ENCODE data around the gene RIPK4.
"Not testable (repeated sequence)": the region's sequence is repeated elsewhere in the genome, so short reads cannot be mapped to it uniquely, and the experiment has no call there.

Gene RIPK4

DNA sequence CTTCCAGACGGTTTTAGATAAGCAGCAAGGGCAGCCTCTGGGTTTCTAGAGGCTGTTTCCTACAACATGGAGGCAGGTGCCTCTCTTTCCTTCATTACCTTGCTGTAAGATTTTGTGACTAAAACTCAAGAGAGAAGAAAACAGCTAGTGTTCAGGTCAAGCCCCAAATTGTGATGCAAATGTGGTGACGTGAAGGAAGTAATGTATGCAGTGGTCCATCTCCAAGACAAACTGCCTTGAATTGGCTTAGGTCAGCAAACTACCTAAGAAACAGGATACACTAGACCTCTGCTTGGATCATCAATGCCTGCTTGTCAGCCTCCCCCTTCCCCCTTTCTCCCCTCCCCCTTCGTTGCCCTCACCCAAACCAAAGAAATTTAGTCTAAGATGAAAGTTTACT lies 28.9 kb upstream of the RIPK4 start:
- no peak for DNase-seq (ENCODE audit: low read depth)

DNA sequence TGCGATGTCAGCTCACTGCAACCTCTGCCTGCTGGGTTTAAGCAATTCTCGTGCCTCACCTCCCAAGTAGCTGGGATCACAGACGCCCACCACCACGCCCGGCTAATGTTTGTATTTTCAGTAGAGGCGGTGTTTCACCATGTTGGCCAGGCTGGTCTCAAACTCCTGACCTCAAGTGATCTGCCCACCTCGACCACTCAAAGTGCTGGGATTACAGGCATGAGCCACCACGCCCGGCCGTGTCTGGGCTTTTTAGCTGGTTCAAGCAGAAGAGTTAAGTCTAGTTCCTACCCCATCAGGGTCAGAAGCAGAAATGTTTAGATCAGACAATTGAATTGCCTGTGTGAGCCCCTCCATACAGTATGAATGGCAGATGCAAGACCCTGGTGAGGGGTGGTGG lies 27.7 kb upstream of the RIPK4 start:
- DNase-seq (ENCODE audit: low read depth) = no peak

DNA sequence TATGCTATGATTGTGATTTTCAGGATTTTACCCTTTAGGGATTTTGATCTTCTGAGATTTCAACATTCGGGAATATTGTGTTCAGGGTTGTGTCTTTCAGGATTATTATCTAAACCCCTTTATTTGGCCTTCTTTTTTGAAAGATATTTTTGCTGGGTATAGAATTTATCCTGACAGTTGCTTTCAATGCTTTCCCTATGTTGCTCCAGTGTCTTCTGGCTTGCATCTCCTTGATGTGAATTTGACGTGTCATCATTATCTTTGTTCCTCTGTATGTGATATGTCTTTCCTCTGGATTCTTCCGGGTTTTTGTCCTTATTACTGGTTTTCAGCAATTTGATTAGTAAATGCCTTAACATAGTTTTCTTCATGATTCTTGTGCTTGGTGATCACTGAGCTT lies 25.9 kb upstream of the RIPK4 start:
- DNase-seq (ENCODE audit: low read depth) = no peak

DNA sequence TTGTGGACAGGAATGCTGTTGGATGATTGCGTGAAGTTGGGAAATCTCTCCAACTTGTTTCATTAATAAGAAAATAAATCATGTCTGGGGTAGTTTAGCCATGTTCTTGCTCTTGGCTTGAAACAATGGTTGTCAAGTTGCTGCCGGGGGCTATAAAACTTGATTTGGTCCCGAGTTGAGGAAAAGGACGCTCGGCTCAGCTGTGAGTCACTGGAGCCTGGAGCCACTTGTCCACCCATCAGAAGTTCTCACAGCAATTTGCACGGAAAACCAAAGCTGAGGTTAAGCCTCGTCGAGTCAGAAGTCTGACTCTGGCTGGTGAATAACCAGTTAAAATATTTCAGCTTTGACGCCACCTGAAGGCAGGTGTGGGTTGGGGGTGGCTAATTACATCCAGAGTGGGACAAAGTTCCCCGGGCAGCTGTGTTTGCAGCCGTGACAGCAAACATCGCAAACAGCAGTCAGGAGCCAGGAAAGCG lies 19.7 kb upstream of the RIPK4 start:
- peak; percentile 99 for DNase-seq (ENCODE audit: low read depth)

DNA sequence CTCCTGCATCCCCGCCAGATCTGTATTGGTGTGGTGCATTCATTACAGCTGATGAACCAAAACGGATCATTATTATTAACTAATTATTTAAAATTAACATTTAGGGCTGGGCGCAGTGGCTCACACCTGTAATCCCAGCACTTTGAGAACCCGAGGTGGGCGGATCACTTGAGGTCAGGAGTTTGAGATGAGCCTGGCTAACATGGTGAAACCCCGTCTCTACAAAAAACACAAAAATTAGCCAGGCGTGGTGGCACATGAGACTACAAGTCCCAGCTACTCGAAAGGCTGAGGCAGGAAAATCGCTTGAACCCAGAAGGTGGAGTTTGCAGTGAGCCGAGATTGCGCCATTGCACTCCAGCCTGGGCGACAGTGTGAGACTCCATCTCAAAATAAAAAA lies 18.4 kb upstream of the RIPK4 start:
- not testable (repeated sequence) for DNase-seq (ENCODE audit: low read depth)

DNA sequence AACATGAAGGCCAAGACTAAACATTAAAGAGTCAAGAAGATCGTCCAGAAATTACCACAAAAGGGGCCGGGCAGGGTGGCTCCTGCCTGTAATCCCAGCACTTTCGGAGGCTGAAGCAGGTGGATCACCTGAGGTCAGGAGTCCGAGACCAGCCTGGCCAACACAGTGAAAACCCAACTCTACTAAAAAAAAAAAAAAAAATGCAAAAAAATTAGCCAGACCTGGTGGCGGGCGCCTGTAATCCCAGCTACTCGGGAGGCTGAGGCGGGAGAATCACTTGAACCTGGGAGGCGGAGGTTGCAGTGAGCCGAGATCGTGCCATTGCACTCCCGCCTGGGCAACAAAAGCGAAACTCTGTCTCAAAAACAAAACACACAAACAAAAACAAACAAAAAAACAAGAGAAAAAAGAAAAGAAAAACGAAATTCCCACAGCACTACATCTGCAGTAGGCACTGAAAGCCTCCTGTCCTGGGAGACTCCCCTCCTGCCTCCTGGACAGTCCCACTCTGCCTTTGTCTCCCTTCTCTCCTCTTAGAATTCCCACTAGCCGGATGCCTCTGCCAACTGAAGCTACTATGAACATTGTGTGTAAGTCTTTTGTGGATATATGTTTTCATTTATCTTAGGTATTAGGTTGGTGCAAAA lies 17.7 kb upstream of the RIPK4 start:
- no peak for DNase-seq (ENCODE audit: low read depth)

DNA sequence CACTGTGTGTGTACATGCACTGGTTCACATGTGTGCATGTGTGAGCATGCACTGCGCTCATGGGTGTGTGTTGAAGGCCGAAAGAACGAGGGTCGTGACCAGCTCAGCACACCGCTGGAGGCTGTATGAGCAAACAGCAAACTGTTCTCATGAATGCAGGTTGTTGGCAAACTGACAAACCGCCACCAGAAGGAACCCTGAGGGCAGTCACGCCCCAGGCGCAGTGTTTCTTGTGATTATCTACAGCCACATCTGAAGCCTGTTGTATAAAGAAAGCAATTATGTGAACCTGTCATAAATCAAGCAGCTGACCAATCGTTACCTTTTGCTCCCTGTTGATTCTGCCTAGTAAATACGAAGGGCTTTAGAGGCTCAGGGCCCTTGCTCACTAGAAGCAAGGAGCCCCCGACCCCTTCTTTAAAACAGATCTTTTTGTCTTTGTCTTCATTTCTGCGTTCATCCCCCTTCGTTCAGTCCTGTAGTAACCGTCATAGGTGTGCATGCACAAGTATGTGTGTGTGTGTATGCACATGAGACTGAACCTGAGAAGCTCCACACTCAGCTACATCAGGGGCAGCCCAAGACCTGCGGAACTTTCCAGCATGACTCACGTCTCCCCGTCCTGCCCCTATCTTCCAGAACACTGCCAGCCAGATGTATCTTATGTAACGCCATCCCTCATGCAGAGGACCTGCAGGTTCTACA lies 16.8 kb upstream of the RIPK4 start:
- DNase-seq (ENCODE audit: low read depth) = peak; percentile 63

DNA sequence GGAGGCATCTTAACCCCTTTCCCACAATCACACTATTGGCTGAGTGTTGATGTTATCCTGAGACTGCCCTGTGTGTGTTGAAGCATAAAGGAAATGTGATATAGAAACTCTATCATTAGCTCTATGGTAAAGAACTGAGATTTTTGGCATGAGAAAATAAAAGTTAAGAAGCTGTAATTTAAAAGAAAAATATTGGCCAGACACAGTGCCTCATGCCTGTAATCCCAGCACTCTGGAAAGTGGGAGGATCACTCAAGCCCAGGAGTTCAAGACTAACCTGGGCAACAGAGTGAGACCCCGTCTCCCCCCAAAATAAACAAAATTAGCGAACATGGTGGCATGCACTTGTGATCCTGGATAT lies 14.2 kb upstream of the RIPK4 start:
- DNase-seq (ENCODE audit: low read depth) = no peak

DNA sequence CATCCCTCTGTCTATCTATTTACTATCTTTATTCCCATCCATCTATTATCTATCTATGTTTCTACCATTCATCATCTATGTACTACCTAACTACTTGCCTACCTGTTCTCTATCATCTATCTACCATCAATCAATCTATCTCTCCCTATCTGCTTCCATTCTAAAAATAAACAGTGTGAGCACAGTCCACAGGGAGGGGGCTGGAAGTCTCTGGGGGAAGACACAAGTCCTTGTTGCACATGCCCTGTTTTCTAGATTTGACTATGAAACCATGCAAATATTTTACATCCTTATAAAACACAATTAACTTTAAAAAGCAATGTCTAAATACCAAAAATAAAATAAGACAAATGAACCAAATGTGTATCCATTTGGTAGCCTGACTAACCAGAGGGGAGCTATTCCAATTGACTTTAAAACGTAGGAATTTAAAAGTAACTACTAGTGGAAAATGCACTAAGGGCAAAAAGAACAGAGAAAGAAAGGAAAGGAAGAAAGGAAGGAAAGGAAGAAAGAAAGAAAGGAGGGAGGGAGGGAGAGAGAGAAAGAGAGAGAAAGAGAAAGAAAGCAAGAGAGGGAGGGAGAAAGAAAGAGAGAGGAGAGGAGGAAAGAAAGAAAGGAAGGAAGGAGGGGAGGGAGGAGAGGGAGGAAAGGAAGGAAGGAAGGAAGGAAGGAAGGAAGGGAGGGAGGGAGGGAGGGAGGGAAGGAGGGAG lies 13.6 kb upstream of the RIPK4 start:
- DNase-seq (ENCODE audit: low read depth) = no peak

DNA sequence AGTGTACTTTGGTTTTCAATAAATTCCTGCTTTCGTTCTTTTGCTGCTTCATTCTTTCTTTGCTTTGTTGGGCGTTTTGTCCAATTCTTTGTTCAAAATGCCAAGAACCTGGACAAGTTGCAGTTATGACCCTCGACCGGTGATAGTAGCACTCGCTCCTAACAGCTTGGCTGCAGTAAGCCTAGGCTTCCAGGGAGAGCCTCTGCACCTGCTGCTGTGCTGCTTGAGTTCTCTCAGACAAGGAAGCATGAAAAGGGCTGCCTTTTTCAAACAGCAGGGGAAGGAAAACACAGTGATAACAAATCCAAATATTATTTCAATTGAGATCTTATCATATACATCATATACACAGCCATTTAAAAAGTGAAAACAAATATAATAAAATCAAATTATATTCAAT lies 12.8 kb upstream of the RIPK4 start:
- DNase-seq (ENCODE audit: low read depth) = no peak

DNA sequence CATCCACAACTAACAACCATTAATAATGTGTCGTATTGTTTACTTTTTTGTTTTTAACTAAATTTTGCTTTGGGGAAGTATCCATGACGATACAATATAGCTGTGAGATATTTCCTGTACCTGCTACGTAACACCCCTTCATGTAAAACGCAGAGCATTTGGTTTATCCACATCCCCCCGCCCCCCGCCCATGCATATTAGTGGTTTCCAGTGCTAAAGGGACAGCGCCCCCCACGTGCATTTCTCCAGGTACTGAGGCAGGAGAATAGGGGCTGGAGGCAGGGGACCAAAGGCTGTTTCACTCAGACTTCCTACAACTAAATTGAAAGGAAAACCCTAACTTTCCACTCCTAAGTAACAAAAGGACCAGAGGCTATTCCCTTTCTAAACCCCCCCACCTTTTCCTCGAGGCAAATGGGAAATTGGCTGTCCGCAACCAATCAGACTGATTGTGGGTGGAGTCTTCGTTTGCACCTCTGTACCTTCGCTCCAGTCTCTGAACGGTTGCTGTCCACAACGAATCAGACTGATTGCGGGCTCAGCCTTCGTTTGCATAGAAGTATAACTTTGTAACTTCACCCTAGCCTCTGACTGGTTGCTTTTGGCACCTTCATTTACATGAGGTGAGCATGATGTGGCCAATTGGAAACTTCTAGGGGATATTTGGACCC lies 12.2 kb upstream of the RIPK4 start:
- DNase-seq (ENCODE audit: low read depth) = no peak

DNA sequence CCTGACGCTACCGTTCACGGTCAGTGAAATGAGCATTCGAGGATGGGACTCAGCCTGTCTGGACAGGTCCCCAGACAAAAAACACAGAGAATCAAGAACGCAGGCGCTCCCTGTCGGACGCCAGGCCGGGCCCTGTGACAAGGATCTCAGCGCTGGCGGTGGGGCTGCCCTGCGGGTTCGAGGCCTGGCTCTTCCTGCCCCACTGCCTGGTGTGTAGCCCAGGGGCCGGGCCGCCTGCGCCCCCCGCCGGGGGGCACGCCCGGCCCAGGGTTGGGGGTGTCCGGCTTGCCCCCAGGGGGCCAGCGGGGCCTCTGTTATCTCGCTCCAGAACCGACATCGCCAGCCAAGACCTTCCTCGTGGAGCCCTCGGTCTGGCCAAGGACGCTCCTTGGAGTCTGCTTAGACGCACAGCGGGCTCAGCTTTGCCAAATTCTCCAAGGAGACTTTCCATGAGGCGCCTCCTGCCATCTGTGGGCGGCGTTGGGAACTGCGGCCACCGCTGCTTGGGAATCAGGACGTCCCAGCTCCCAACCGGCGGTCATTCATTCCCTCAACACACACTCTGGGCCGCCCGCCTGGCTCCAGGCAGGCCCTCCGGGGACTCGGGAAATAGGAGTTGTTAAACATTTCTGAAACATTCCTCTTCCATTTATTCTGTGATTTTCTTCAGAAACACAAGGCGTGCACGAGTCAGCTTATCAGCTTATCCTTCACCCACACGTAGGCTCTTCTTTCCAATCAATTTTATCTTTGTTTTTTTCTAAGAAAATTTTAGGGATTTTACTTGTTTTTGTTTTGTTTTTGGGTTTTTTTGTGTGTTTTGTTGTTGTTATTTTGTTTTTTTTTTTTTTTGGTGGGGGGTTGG lies 11.3 kb upstream of the RIPK4 start:
- DNase-seq (ENCODE audit: low read depth) = peak; percentile 84

DNA sequence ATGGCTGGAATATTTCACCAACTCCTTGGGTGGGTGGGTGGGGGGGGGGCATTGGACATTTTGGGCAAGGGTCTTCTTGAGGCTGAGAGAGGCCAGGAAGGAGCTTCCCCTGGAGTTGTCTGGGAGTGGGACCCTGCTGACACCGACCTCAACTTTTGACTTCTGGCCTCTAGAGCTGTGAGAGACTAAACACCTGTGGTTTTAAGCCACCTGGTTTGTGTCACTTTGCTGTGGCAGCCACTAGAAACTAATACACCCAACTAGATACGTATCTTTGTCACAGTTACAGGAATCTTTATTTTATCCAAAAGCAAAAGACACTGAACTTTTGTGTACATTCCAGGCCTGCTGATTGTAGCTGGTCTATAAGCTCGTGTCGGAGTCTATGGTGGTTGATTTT lies 9.9 kb upstream of the RIPK4 start:
- DNase-seq (ENCODE audit: low read depth) = no peak

DNA sequence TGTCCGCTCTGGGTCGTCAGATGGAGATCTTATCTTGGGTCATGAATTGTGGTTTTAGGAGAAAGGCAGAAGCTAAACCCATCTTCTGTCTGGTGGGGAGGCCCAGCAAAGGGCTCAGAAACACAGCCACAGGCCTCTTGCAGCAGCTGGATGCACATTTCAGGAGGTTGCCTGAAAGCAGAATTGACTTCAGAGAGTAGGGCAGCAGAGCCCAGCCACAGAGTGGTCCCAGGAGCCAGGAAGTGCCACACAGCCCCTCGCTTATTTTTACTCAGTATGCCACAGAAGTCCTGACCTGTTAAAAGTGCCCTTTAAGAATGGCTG lies 8.3 kb upstream of the RIPK4 start:
- no peak for DNase-seq (ENCODE audit: low read depth)

DNA sequence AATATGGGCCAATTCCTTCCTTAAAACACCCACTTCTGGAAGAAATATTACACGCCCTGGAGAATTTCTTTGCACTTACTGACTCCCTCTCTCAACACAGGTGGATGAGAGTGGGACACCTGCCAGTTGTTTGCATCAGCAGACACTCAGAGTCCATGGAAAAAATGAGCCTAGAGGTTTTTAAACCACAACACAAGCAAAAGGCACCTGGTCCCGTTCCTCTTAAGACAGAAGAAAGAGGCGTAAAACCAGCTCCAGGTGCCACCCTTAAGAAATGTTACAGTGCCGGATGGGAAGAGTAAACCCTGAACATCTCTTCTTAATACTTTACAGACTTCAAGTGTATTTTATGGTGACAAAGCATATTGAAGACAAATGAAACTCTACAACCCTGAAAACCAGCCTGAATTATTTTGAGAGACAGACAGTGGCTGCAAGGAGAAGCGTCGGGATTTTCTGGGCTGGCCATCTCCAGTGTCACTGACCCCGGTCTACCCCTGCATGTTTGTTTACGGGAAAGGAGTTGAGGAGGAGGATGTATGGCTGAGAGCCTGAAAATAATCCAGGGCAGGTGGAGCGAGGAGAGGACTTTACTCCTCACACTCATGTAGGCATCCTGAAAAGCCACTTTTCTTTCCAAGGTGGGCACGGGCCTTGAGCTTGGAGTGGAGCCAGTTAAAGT lies 7.8 kb upstream of the RIPK4 start:
- DNase-seq (ENCODE audit: low read depth) = no peak

DNA sequence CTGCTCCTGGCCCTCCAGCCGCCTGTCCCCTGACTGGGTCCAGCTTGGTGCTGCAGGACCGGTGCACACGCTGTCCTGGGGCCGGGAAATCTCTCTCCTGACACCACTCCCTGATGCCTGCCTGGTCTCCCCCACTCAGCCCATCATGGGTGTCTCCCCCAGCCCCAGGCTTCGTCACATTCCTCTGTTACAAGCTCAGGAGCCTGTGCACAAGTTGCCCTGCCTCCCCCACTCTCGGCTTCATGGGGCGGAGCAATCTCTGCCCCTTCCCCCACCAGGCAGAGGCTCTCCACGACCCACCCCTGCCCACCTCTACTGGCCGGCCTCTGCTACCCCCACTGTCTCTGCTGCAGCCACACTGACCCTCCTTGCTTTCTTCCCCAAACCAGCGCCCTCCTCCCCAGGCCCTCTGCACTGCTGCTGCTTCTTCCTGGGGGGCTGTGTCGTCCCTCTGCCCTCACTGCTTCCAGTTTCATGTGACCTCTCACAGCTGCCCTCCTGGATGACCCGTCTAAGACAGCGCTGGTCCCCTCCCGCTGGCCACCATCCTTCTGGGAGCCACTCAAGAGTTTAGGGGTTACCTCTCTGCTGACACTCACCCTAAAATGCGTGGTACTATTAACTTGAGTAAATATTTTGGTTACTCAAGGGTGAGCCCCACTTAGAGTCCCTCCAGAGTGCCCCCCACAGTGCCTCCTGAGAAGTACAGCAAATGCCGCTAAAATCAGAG lies 5.7 kb upstream of the RIPK4 start:
- no peak for DNase-seq (ENCODE audit: low read depth)

DNA sequence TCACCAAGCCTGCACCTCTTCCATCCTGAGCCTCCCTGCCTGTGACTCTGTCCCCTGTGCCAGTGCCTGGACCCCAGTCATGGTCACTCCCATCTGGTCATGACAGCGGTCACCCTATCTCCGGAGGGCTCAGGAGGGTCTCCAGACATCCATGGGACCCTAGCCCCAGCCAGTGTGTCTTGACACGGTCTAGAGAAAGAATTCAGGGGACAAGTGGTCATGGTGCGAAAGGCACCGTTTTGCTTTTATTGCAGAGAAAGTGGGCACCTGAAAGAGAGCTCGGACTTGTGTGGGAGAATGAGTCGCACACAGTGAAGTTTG lies 4.7 kb upstream of the RIPK4 start:
- DNase-seq (ENCODE audit: low read depth) = no peak

DNA sequence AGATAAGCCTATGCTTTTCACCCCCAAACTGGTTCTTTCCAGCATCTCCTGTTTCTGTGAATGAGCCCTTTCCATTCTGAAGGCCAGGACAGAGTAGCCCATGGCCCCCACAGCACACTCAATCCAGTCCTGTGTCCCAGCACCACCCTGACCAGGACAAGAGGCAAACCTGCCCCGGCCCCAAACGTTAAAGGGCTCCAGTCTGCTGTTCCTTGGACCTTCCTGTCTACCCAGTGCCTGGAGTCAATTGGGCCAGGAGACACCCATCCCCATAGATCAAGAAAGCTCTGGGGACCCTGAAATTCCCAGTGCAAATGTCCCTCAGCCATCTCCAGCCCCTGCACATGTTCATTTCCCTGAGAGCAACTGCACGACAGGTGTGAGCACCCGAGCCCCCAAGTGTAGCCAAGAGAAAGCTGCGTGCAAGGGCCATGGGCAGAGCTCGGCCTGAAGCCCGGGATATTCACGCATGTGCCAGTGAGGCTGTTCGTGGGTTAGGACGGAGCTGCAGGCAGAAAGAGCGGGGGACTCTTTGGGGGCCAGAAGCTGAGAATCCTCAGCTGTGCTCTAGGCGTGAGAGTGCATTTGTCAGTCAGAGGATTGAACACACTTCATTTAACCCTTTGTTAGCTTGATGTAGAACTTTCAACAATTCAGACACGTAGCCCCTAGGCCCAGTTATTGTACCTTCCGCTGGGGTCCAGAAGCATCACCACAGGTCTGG lies 4.2 kb upstream of the RIPK4 start:
- no peak for DNase-seq (ENCODE audit: low read depth)

DNA sequence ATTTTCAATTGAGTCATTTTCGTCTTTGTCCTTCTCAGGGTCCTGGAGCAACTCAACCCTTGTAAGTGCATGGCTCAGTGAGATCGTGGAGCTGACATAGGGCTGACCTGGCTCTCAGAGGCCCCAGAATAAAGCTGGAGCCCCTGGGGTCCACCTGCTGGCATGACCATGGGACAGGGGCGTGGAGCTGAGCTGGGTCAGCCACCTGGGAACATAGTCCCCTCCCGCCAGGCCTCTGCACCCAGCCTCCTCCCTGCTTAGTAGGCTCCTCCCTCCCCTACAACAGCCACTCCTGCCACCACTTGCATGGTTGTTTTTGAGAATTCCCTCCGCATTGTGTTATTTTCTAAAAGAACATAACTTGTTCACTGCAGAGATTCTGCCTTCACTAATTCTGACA lies 3.1 kb upstream of the RIPK4 start:
- DNase-seq (ENCODE audit: low read depth) = no peak

DNA sequence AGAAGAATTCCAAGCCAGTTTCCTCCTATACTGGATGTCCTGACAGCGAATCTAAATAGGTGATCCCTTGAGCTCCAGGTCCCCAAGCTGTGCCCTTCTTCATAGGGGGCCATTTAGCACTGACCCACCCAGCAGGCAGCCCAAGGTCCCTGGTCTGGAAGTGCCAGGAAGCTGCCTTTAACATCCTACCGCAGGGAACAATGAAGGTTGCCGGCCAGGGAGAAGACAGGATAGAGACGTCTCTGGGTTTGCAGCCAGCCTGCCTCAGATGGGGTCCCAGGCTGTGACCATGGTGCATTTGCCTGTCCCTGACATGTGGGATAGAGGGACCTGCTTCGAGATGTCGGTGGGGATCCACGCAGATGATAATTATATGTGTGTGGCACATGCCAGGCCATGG lies 2.7 kb upstream of the RIPK4 start:
- no peak for DNase-seq (ENCODE audit: low read depth)
